K562 (cell line): ENCODE results near the gene ARHGEF12. TPM values are rescaled to one million over a fixed set of nuclear protein-coding genes. Genes with fewer than 3 reads are reported as not detected.

Experiments used
- ATAC-seq: fragments of 200-7000 bp; cut with Tn5 transposase; 3 replicates; pipeline ENCODE4 v1.9.1; 2020; ENCODE audit warnings: moderate library complexity
- BruUV-seq: library from RNA; stranded (reverse); fragments of 400-500 nt; replicated peaks from 2 replicates; lab custom pipeline; 2021; lab: Mats Ljungman, UMichigan
- CTCF ChIA-PET: fragments of 300-600 bp; formaldehyde crosslinking; extraction: SDS; loops from one replicate; lab custom pipeline; 2021; ENCODE audit warnings: low intra/inter-chr PET ratio; lab: Yijun Ruan, JAX
- POLR2A ChIA-PET: fragments of 300-600, 350-650 bp; sonication (Branson Sonifier 250); formaldehyde crosslinking; extraction: SDS; loops from one replicate; lab custom pipeline; 2021; ENCODE audit warnings: antibody characterized with exemption, inconsistent platforms; lab: Yijun Ruan, JAX
- DNase-seq, 4 experiments: peaks; one replicate each; pipeline versions ENCODE4 v3.0.0 to v3.0.0-alpha.2; 2011 to 2018; ENCODE audit warnings: low spot score in 3 of 4, mixed read lengths in 3 of 4; ENCODE audit errors: extremely low read depth in 1 of 4
- FAIRE-seq: peaks from 2 replicates; lab custom pipeline; 2011; peaks lifted over from hg19 to GRCh38; lab: Jason Lieb, UNC
- H2AFZ ChIP-seq: 2 replicates; pipeline ENCODE4 v1.6.0; 2011; ENCODE audit warnings: low read depth, low read length, control low read depth, inconsistent platforms
- H3K27ac ChIP-seq: fragments of 200-600 bp; 3 replicates; pipeline ENCODE4 v1.8.0; 2011; ENCODE audit warnings: low read depth, mild to moderate bottlenecking, control low read depth, inconsistent platforms, low read length, moderate library complexity, mixed read lengths; ENCODE audit errors: extremely low read depth
- H3K27me3 ChIP-seq, 2 experiments: fragments of 300-600 bp in 1 of 2; 2 replicates in 1 of 2; 3 replicates in 1 of 2; pipeline versions ENCODE4 v1.6.0 to v1.8.0; 2011; ENCODE audit warnings: inconsistent platforms in 2 of 2, low read length in 2 of 2, mild to moderate bottlenecking in 1 of 2, mixed read lengths in 1 of 2, moderate library complexity in 1 of 2; ENCODE audit not compliant: control insufficient read depth in 2 of 2, insufficient read depth in 2 of 2
- H3K36me3 ChIP-seq: fragments of 300-600 bp; 3 replicates; pipeline ENCODE4 v1.8.0; 2011; ENCODE audit warnings: mild to moderate bottlenecking, low read length, inconsistent platforms; ENCODE audit not compliant: control insufficient read depth, insufficient read depth
- H3K4me1 ChIP-seq, 2 experiments: fragments of 200-600 bp in 1 of 2; replicated peaks in 1 of 2; 2 replicates in 1 of 2; 3 replicates in 1 of 2; pipeline versions ENCODE4 v1.5.1 to v1.8.0; 2011; ENCODE audit warnings: inconsistent platforms in 2 of 2, low read length in 2 of 2, mild to moderate bottlenecking in 1 of 2, mixed read lengths in 1 of 2, moderate library complexity in 1 of 2; ENCODE audit not compliant: control insufficient read depth in 2 of 2, insufficient read depth in 2 of 2
- H3K4me2 ChIP-seq: 2 replicates; pipeline ENCODE4 v1.6.1; 2011; ENCODE audit warnings: low read length, control low read depth, inconsistent platforms, mixed read lengths; ENCODE audit not compliant: insufficient read depth
- H3K4me3 ChIP-seq: fragments of 200-600 bp; sonication (generic), shearing (Covaris generic); 2 replicates; pipeline ENCODE4 v1.5.1; 2016; ENCODE audit warnings: control low read depth, inconsistent platforms
- H3K79me2 ChIP-seq: fragments of 200-600 bp; 3 replicates; pipeline ENCODE4 v1.8.0; 2011; ENCODE audit warnings: low read length, inconsistent platforms; ENCODE audit not compliant: control insufficient read depth, insufficient read depth
- H3K9ac ChIP-seq, 2 experiments: 2 replicates each; pipeline versions ENCODE4 v1.6.0 to v1.6.1; 2011; ENCODE audit warnings: low read depth in 2 of 2, low read length in 2 of 2, control low read depth in 1 of 2, inconsistent platforms in 1 of 2, mild to moderate bottlenecking in 1 of 2, mixed read lengths in 1 of 2; ENCODE audit not compliant: insufficient read depth in 1 of 2
- H3K9me1 ChIP-seq: one replicate; pipeline ENCODE4 v1.6.0; 2011; ENCODE audit warnings: inconsistent platforms, mild to moderate bottlenecking, low read length, moderate library complexity; ENCODE audit not compliant: control insufficient read depth, insufficient read depth
- H3K9me3 ChIP-seq: replicated peaks from 2 replicates; pipeline ENCODE4 v1.5.1; 2011; ENCODE audit warnings: low read depth, low read length, inconsistent platforms; ENCODE audit not compliant: control insufficient read depth, insufficient read depth
- H4K20me1 ChIP-seq: replicated peaks from 2 replicates; pipeline ENCODE4 v1.6.1; 2011; ENCODE audit warnings: low read length, inconsistent platforms, mixed read lengths; ENCODE audit not compliant: control insufficient read depth, insufficient read depth
- ATF2 ChIP-seq: sonication (generic); formaldehyde crosslinking; IDR thresholded peaks from 2 replicates; pipeline ENCODE4 v1.8.1; 2022; ENCODE audit warnings: missing genetic modification reagents
- CBFA2T2 ChIP-seq: fragments of 450-650 bp; conservative IDR thresholded peaks from 2 replicates; pipeline ENCODE4 v1.6.1; 2017; ENCODE audit warnings: mild to moderate bottlenecking
- CEBPG ChIP-seq, 3 experiments: fragments of 200-800 bp in 1 of 3; sonication (Bioruptor generic) in 1 of 3; sonication (generic) in 1 of 3; formaldehyde crosslinking in 1 of 3; IDR thresholded peaks in 2 of 3; conservative IDR thresholded peaks in 1 of 3; 2 replicates each; pipeline versions ENCODE4 v1.6.1 to v1.8.0; 2016 to 2022; ENCODE audit warnings: missing compliant biosample characterization in 2 of 3, missing genetic modification characterization in 2 of 3, mild to moderate bottlenecking in 1 of 3, missing genetic modification reagents in 1 of 3
- CHCHD3 ChIP-seq: fragments of 250-450 bp; sonication (Bioruptor Pico); IDR thresholded peaks from 2 replicates; pipeline ENCODE4 v2.1.2; 2022; ENCODE audit warnings: mild to moderate bottlenecking
- GATAD2A ChIP-seq: fragments of 450-650 bp; IDR thresholded peaks from 2 replicates; pipeline ENCODE4 v1.6.1; 2017
- ID3 ChIP-seq, 2 experiments: fragments of 250-450 bp in 1 of 2; fragments of 450-650 bp in 1 of 2; sonication (Bioruptor Pico) in 1 of 2; IDR thresholded peaks; 2 replicates each; pipeline versions ENCODE4 v1.6.1 to v1.8.0; 2016 to 2021; ENCODE audit warnings: mild to moderate bottlenecking in 2 of 2, moderate library complexity in 2 of 2, missing compliant biosample characterization in 1 of 2, missing genetic modification characterization in 1 of 2
- ILK ChIP-seq: fragments of 450-650 bp; IDR thresholded peaks from 2 replicates; pipeline ENCODE4 v1.6.1; 2016; ENCODE audit warnings: missing genetic modification characterization, low read depth, mild to moderate bottlenecking, missing compliant biosample characterization, moderate library complexity, borderline replicate concordance
- MAZ ChIP-seq, 2 experiments: fragments of 450-650 bp in 1 of 2; sonication (generic) in 1 of 2; formaldehyde crosslinking; IDR thresholded peaks in 1 of 2; conservative IDR thresholded peaks in 1 of 2; 2 replicates each; pipeline versions ENCODE4 v1.4.0 to v1.5.0; 2020; ENCODE audit warnings: mild to moderate bottlenecking in 1 of 2, missing genetic modification reagents in 1 of 2
- NFIX ChIP-seq: fragments of 250-450 bp; sonication (Bioruptor Pico); IDR thresholded peaks from 2 replicates; pipeline ENCODE4 v1.4.0; 2020; ENCODE audit warnings: low read depth, mild to moderate bottlenecking, moderate library complexity
- WGBS: fragments of 100-300 bp; shearing (Covaris generic); methylation state at CpG from one replicate; pipeline ENCODE4 v1.1.6; 2016; ENCODE audit warnings: low coverage, mixed read lengths; ENCODE audit not compliant: insufficient coverage; ENCODE audit errors: missing lambda C conversion rate; 5-methylcytosine and 5-hydroxymethylcytosine counted together
- in situ Hi-C: fragments of 300-500 bp; cut with MboI; formaldehyde crosslinking; loops from 4 replicates; pipeline ENCODE4 v1.15.0; 2018; ENCODE audit warnings: inconsistent platforms, mixed read lengths
- intact Hi-C: fragments of 100-400 bp; cut with micrococcal nuclease; formaldehyde crosslinking; loops from 2 replicates; pipeline ENCODE4 v1.14.2; 2022
- polyA plus RNA-seq, 8 experiments: library from polyadenylated mRNA; depleted of rRNA in 4 of 8; stranded (reverse) in 5 of 8; unstranded in 3 of 8; fragments of >200 nt; fragmentation: Nextera tagmentation in 2 of 8; fragmentation: Illumina TruSeq in 1 of 8; extraction: Ambion mirVana in 2 of 8; extraction: Trizol in 1 of 8; gene quantifications; 2 replicates each; pipeline versions ENCODE4 v1.2.1 to v1.2.3, GENCODE V29; 2011 to 2014; ENCODE audit warnings: inconsistent platforms in 1 of 8, missing spikeins in 1 of 8
- total RNA-seq, 7 experiments: library from RNA; depleted of rRNA in 6 of 7; stranded (reverse); fragments of >200 nt in 6 of 7; fragmentation: Illumina TruSeq in 2 of 7; extraction: Trizol in 2 of 7; gene quantifications; 2 replicates each; pipeline versions ENCODE4 v1.2.1 to v1.2.3, GENCODE V29; 2011 to 2021; ENCODE audit warnings: low replicate concordance in 1 of 7
- TF ChIP-seq, protein P1 (sequence below): sonication (generic); formaldehyde crosslinking; IDR thresholded peaks from 2 replicates; pipeline ENCODE4 v1.8.1; 2023; ENCODE audit warnings: mild to moderate bottlenecking, missing genetic modification reagents
- TF ChIP-seq, protein P2 (sequence below), 2 experiments: fragments of 450-650 bp in 1 of 2; IDR thresholded peaks; 2 replicates each; pipeline ENCODE4 v1.6.1; 2011 to 2017; ENCODE audit warnings: low read depth in 2 of 2, antibody characterized with exemption in 1 of 2, borderline replicate concordance in 1 of 2, low read length in 1 of 2, mild to moderate bottlenecking in 1 of 2, mixed read lengths in 1 of 2; ENCODE audit not compliant: control insufficient read depth in 1 of 2

Gene ARHGEF12
- total and polyA plus RNA-seq, 9 of the 15 experiments (the other 6 are each of a cell fraction or from before 2014, with no cell fraction given): 3.5 to 51.7 (median 29.5) TPM

GRCh38 chr11:120302001-120302805 is 34.0 kb upstream of the ARHGEF12 start:
- H3K36me3 ChIP-seq: no peaks in the 10 kb centered on the region
- in situ Hi-C loops: loop anchor here (5.0 kb wide), 1 partner anchor 130 kb away; no protein-coding TSS in a partner anchor
- FAIRE-seq (no peak), DNase-seq (no peak), ATAC-seq (no peak)
- BruUV-seq: no TSS peak
- WGBS: 1% methylated on average over 6 of the region's 6 CpGs
- H2AFZ ChIP-seq: no peak overlapping the region
- CTCF ChIA-PET: interaction anchor here (1.2 to 4.4 kb wide), 4 partner anchors 63 to 130 kb away, joined by 3 to 43 read pairs (median 8); partner anchors contain the start of gene POU2F3
- H3K9me3 ChIP-seq: no peaks in the 10 kb centered on the region
- peaks cover 17 to 54% of the 10 kb centered on the region in 2 experiments; a peak in 4 of 5 replicates for H3K27me3 ChIP-seq
- intact Hi-C loops: loop anchor here (10.0 kb wide), 1 partner anchor 637 kb away; no protein-coding TSS in a partner anchor
- POLR2A ChIA-PET: interaction anchor here (0.7 to 1.1 kb wide), 6 partner anchors 8 to 76 kb away, joined by 3 to 4 read pairs (median 4); no protein-coding TSS in a partner anchor
- no peak overlapping the region for H3K4me2 ChIP-seq
- no peak overlapping the region for H3K4me3 ChIP-seq
- H3K27ac ChIP-seq: no peak overlapping the region
- H3K9me1 ChIP-seq: no peaks in the 10 kb centered on the region
- no peak overlapping the region for H3K9ac ChIP-seq
- no peaks in the 10 kb centered on the region for H3K79me2 ChIP-seq
- no peaks in the 10 kb centered on the region; a peak in 2 of 5 replicates for H3K4me1 ChIP-seq
- H4K20me1 ChIP-seq: peaks cover 22% of the 10 kb centered on the region; the same call in 1 of the 2 replicates
- TF ChIP-seq MAZ (CRISPR knock-in tag; conservative IDR thresholded peaks at IDR 0.05 in 1 of 2, IDR thresholded peaks at IDR 0.05 in 1 of 2): no peak
- TF ChIP-seq CHCHD3 (CRISPR knock-in tag): no peak
- TF ChIP-seq NFIX (CRISPR knock-in tag): no peak
- no peak for TF ChIP-seq CBFA2T2
- no peak for TF ChIP-seq GATAD2A
- TF ChIP-seq ID3 (CRISPR knock-in tag; IDR thresholded peaks at IDR 0.05): no peak
- no peak for TF ChIP-seq ID3 (tag; IDR thresholded peaks at IDR 0.05)
- no peak for TF ChIP-seq CEBPG (CRISPR knock-in tag; IDR thresholded peaks at IDR 0.05)
- TF ChIP-seq CEBPG (tag; conservative IDR thresholded peaks at IDR 0.05 in 1 of 2, IDR thresholded peaks at IDR 0.05 in 1 of 2): no peak
- no peak for TF ChIP-seq ATF2 (CRISPR knock-in tag)
- TF ChIP-seq, protein P1, sequence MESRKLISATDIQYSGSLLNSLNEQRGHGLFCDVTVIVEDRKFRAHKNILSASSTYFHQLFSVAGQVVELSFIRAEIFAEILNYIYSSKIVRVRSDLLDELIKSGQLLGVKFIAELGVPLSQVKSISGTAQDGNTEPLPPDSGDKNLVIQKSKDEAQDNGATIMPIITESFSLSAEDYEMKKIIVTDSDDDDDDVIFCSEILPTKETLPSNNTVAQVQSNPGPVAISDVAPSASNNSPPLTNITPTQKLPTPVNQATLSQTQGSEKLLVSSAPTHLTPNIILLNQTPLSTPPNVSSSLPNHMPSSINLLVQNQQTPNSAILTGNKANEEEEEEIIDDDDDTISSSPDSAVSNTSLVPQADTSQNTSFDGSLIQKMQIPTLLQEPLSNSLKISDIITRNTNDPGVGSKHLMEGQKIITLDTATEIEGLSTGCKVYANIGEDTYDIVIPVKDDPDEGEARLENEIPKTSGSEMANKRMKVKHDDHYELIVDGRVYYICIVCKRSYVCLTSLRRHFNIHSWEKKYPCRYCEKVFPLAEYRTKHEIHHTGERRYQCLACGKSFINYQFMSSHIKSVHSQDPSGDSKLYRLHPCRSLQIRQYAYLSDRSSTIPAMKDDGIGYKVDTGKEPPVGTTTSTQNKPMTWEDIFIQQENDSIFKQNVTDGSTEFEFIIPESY (CRISPR knock-in tag): no peak
- TF ChIP-seq, protein P2, sequence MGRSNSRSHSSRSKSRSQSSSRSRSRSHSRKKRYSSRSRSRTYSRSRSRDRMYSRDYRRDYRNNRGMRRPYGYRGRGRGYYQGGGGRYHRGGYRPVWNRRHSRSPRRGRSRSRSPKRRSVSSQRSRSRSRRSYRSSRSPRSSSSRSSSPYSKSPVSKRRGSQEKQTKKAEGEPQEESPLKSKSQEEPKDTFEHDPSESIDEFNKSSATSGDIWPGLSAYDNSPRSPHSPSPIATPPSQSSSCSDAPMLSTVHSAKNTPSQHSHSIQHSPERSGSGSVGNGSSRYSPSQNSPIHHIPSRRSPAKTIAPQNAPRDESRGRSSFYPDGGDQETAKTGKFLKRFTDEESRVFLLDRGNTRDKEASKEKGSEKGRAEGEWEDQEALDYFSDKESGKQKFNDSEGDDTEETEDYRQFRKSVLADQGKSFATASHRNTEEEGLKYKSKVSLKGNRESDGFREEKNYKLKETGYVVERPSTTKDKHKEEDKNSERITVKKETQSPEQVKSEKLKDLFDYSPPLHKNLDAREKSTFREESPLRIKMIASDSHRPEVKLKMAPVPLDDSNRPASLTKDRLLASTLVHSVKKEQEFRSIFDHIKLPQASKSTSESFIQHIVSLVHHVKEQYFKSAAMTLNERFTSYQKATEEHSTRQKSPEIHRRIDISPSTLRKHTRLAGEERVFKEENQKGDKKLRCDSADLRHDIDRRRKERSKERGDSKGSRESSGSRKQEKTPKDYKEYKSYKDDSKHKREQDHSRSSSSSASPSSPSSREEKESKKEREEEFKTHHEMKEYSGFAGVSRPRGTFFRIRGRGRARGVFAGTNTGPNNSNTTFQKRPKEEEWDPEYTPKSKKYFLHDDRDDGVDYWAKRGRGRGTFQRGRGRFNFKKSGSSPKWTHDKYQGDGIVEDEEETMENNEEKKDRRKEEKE (IDR thresholded peaks at IDR 0.05; ENCODE audit: borderline replicate concordance in 1 of 2, control insufficient read depth in 1 of 2, low read depth in 2 of 2, low read length in 1 of 2): no peak
- no peak for TF ChIP-seq ILK (tag)
